H7 (cell line): ENCODE measurements around the gene ATP6V1G2. TPM values are rescaled to one million over a fixed set of nuclear protein-coding genes. Genes with fewer than 3 reads are reported as not detected.

Source experiments
- DNase-seq: peaks from one replicate; pipeline ENCODE4 v3.0.0; 2012
- H3K27me3 ChIP-seq: 2 replicates; pipeline ENCODE4 v1.6.0; 2011; ENCODE audit warnings: mild to moderate bottlenecking, low read length; ENCODE audit not compliant: control insufficient read depth, insufficient read depth
- H3K36me3 ChIP-seq: replicated peaks from 2 replicates; pipeline ENCODE4 v1.5.1; 2011; ENCODE audit warnings: low read length; ENCODE audit not compliant: control insufficient read depth, insufficient read depth
- H3K4me3 ChIP-seq: 2 replicates; pipeline ENCODE4 v1.5.1; 2011; ENCODE audit warnings: low read depth, mild to moderate bottlenecking, control low read depth, low read length, moderate library complexity; ENCODE audit not compliant: insufficient read depth
- total RNA-seq: library from RNA; depleted of rRNA; stranded (reverse); fragments of >200 nt; shearing (Covaris generic); gene quantifications from 2 replicates; pipeline ENCODE4 v1.2.3, GENCODE V29; 2014

ATP6V1G2 gene
- total RNA-seq, 1 experiment from 2014 or later: 3.5 TPM

GRCh38 chr6:31579546-31580437 lies 33.4 kb upstream of the ATP6V1G2 start:
- no peak overlapping the region; the same call in 1 of the 2 replicates for H3K4me3 ChIP-seq
- no peaks in the 10 kb centered on the region for H3K36me3 ChIP-seq
- peaks cover 18% of the 10 kb centered on the region; the same call in 1 of the 2 replicates for H3K27me3 ChIP-seq
- DNase-seq: peak; percentile 50

- no peak overlapping the region for H3K4me3 ChIP-seq
- DNase-seq: no peak
- peaks cover 18% of the 10 kb centered on the region; the same call in 1 of the 2 replicates for H3K27me3 ChIP-seq
- H3K36me3 ChIP-seq: no peaks in the 10 kb centered on the region
Measured at GRCh38 chr6:31579119-31579505, 32.7 kb upstream of the ATP6V1G2 start.

- DNase-seq: peak; percentile 63
- Histone ChIP-seq H3K27me3 (peaks cover 18% of the 10 kb centered on the region; the same call in 1 of the 2 replicates), H3K4me3 (no peak overlapping the region), H3K36me3 (no peaks in the 10 kb centered on the region)
Measured at GRCh38 chr6:31578184-31579118, 32.0 kb upstream of the ATP6V1G2 start.

GRCh38 chr6:31577579-31577966 lies 31.2 kb upstream of the ATP6V1G2 start:
- Histone ChIP-seq H3K36me3 (no peaks in the 10 kb centered on the region), H3K27me3 (peaks cover 18% of the 10 kb centered on the region; the same call in 1 of the 2 replicates), H3K4me3 (no peak overlapping the region)
- DNase-seq: peak; percentile 10

- H3K27me3 ChIP-seq: peaks cover 18% of the 10 kb centered on the region; the same call in 1 of the 2 replicates
- DNase-seq: peak; percentile 11
- H3K4me3 ChIP-seq: no peak overlapping the region
- H3K36me3 ChIP-seq: no peaks in the 10 kb centered on the region
Measured at GRCh38 chr6:31576897-31577578, 30.6 kb upstream of the ATP6V1G2 start.

GRCh38 chr6:31575952-31576685 lies 29.7 kb upstream of the ATP6V1G2 start:
- no peak overlapping the region for H3K4me3 ChIP-seq
- peaks cover 10% of the 10 kb centered on the region; the same call in 1 of the 2 replicates for H3K27me3 ChIP-seq
- H3K36me3 ChIP-seq: no peaks in the 10 kb centered on the region
- peak; percentile 14 for DNase-seq

GRCh38 chr6:31575335-31575901 lies 29.0 kb upstream of the ATP6V1G2 start, which contains the start of gene TNF:
TNF (plus strand) TSS chr6:31575565; CDS start chr6:31575742, 177 bp downstream.
- DNase-seq: peak; percentile 44
- no peaks in the 10 kb centered on the region for H3K36me3 ChIP-seq
- no peak within 1 kb of the TSS for H3K4me3 ChIP-seq
- peaks cover 8% of the 10 kb centered on the region; the same call in 1 of the 2 replicates for H3K27me3 ChIP-seq

- Histone ChIP-seq H3K4me3 (no peak overlapping the region), H3K27me3 (peaks cover 7% of the 10 kb centered on the region; the same call in 1 of the 2 replicates), H3K36me3 (no peaks in the 10 kb centered on the region)
- peak; percentile 73 for DNase-seq
Measured at GRCh38 chr6:31574106-31575061, 28.0 kb upstream of the ATP6V1G2 start.

- H3K4me3 ChIP-seq: no peak overlapping the region
- H3K36me3 ChIP-seq: no peaks in the 10 kb centered on the region
- DNase-seq: peak; percentile 36
- peaks cover 7% of the 10 kb centered on the region; the same call in 1 of the 2 replicates for H3K27me3 ChIP-seq
Measured at GRCh38 chr6:31573239-31574105, 27.1 kb upstream of the ATP6V1G2 start.

- peak; percentile 49 for DNase-seq
- Histone ChIP-seq H3K27me3 (peaks cover 7% of the 10 kb centered on the region; the same call in 1 of the 2 replicates), H3K36me3 (no peaks in the 10 kb centered on the region), H3K4me3 (no peak within 1 kb of the TSS)
Measured at GRCh38 chr6:31572041-31572911, 25.9 kb upstream of the ATP6V1G2 start, which contains the start of gene LTA. LTA (plus strand) TSS chr6:31572289; CDS start chr6:31572743, 454 bp downstream.
